HG02884 (cell line): ENCODE data around the gene OR6S1.
A peak's percentile ranks its signal among the peaks of the same experiment; 100 is the strongest.
"Not testable (repeated sequence)": the region's sequence is repeated elsewhere in the genome, so short reads cannot be mapped to it uniquely, and the experiment has no call there.

ENCODE experiments used
- ATAC-seq: cut with Tn5 transposase; IDR thresholded peaks from one replicate; pipeline ENCODE4 v1.9.1; 2021; ENCODE audit warnings: mild to moderate bottlenecking, moderate library complexity; ENCODE audit not compliant: unreplicated experiment

OR6S1 gene

GRCh38 chr14:20613094-20614037 is 28.1 kb downstream of the OR6S1 start:
- peak; percentile 56 for ATAC-seq

GRCh38 chr14:20612403-20612802 is 29.1 kb downstream of the OR6S1 start:
- no peak for ATAC-seq

DNA sequence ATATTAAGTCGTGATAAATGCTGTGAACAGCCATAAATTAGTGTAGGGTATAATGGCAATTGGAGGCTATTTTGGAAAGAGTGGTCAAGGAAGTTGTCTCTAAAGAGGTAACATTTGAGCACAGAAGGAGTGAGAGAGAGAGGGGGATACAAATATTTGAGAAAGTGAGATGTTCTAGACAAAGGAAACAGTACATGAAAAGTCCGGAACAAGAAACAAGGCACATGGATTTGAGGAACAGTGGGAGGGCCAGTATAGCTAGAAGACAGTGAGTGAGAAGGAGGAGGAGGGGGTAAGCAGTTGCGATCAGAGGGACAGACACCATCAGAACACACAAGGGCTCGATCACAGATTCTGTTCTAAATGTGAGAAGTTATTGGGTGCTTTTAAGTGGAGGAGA is 30.2 kb downstream of the OR6S1 start:
- no peak for ATAC-seq

DNA sequence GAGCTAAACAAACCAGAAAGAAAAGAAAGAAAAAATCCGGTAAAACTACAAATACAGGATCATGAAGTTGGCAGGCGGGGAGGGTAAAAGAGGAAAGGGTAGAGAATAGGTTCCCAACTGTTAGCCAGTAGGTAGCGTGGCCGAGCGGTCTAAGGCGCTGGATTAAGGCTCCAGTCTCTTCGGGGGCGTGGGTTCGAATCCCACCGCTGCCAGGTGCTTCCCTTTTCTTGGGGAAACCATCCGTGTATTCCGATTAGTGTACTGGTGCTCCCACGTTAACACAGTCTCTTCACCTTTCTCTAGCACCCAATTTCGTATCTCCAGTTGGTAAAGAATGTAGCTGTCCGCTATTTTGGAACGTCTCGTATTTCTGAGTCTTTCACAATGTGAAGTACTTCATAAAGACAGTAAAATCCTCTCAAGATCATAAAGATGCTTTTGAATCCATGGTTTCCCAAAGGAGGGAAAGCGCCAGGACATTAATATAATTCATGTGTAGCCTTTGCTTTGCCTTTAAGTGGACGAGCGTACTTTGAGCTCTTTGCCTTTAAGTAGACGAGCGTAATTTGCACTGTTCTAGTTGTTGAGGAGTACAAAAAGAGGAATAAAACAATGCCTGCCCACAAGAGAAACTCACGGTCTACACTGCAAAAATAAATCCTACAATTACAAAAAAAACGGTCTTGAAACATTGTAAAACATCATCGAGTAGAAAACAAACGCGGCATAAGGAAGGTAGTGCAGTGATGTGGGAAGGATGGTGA is 31.3 kb downstream of the OR6S1 start:
- no peak for ATAC-seq

- ATAC-seq: no peak
These were observed 32.1 kb downstream of the OR6S1 start for GRCh38 chr14:20609215-20610001.

DNA sequence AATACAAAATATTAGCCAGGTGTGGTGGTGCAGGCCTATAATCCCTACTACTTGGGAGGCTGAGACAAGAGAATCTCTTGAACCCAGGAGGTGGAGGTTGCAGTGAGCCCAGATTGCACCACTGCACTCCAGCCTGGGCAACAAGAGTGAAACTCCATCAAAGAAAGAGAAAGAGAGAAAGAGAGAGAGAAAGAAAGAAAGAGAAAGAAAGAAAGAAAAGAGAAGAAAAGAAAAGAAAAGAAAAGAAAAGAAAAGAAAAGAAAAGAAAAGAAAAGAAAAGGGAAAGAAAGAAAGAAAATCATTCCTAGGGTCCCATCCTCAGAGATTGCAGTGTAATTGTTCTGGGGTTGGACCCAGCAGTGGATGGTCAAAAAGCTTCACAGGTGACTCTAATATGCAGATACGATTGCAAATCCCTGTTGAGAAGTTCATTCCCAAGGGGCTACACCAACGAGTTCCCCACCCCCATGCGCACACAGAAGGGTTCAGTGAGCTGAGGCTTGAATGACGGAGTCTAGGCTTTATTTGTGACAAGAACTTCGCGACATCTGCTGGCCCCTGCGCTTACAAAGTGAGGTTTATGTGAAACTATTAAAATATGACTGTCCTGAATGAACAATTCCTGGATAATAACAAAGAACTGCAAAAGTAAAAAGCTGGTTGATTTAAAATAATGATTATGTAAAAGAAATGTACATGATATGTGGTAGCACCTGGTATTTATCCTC is 32.9 kb downstream of the OR6S1 start:
- ATAC-seq: no peak

DNA sequence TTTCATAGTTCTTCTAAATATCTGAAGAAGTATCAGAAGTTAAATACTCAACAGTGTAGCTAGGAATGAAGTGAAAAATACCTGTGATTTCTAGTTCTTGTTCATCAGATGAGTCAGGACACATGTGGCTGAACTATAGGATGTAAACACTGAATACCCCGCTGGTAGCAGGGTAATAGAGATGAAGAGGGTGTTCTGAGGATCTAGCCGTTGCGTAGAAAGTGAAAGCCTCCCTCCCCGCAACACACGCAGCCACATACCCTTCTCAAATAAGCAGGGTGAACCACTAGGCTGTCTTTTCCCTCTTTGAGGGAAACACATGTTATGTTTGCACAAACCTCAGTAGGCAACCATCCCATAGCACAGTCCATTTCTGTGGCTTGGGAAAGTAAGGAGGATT is 33.9 kb downstream of the OR6S1 start:
- no peak for ATAC-seq

DNA sequence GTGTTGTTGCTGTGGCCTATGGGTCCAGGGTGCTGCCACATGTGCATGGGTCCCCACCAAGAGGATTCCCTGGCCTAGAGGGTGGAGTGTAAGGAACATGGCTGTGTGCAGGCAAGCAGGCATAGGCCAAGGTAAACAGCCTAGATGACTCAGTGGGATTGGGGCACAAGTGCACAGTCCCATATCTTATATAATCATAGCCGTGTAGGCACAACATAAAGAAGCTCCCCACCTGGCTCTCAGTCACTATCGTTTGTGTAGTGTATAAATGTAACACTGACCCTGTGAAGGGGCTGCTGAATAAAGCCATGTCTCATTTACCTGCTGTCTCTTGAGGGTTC is 34.6 kb downstream of the OR6S1 start:
- ATAC-seq: no peak

GRCh38 chr14:20606190-20606901 is 35.1 kb downstream of the OR6S1 start:
- ATAC-seq: no peak

DNA sequence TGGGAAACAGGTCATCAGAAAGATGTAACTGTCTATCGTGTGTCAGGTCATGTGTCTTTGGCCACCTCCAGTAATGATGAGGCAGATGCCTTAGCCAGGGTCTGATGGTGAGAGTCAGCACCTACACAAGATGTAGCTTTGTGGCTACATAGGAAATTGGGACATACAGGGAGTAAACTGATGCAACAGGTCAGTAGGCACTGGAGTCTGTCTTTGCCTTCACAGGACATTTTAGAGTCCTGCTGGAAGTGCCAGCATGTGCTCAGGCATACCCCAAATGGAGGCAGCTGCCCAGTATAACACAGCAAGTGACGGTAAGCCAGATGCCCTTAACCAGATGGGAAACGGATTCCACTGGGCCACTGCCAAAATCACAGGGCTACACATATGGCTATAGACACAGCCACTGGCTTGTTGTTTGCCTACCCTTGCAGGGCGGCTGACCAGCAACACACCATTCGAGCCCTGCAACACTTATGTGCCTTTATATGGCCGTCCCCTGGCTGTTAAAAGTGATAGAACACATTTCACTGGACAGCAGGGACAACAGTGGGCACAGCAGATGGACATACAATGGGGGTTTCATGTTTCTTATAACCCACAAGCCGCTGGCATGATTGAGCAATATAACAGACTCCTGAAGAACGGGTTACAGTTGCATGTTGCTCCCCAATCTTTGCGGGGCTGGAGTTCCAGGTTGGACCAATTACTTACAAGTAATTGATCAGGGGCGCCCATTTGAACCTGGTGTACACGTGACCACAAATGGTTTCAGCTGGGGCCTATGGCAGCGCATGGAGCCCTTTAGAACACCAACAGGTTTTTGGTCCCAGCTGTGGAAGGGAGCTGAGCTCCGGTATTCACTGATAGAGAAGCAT is 37.4 kb downstream of the OR6S1 start:
- ATAC-seq: no peak

DNA sequence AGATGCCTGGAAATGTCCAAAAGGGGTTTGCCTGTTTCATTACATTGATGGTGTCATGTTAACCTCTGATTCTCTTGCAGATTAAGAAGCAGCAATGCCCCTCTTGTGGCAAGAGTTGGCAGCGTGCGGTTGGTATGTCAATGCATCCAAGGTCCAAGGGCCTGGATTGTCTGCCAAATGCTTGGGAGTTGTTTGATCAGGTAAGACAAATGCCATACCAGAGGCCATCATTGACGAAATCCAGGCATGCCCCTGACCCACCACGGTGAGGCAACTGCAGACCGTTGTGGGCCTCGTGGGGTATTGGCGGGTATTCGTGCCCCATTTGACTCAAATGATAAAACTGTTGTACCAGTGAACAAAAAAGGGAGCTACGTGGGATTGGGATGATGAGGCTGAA is 38.9 kb downstream of the OR6S1 start:
- no peak for ATAC-seq

DNA sequence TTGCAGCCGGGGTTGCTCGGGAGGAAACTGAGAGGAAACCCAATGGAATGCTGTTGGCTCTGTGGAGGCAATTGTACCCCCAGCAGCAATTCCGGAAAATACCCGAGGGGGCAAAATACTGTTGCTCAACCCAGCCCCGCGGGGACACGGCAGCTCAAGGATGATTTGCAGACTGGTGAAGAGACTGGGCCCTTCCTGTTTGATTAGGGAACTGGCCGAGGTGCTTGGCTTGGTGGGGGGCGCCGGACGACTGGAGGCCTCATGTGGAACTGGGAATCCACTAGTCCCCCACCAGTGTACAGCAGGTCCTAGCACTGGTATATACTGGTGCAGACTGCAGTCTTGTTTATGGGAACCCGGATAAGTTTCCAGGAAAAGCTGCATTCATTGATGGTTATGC is 40.0 kb downstream of the OR6S1 start:
- ATAC-seq: no peak

- ATAC-seq: no peak
These were observed 44.4 kb downstream of the OR6S1 start for GRCh38 chr14:20597108-20597507.

- not testable (repeated sequence) for ATAC-seq
These were observed 45.8 kb downstream of the OR6S1 start for GRCh38 chr14:20595726-20596125.

- no peak for ATAC-seq
These were observed 48.9 kb downstream of the OR6S1 start for GRCh38 chr14:20592574-20592973.

DNA sequence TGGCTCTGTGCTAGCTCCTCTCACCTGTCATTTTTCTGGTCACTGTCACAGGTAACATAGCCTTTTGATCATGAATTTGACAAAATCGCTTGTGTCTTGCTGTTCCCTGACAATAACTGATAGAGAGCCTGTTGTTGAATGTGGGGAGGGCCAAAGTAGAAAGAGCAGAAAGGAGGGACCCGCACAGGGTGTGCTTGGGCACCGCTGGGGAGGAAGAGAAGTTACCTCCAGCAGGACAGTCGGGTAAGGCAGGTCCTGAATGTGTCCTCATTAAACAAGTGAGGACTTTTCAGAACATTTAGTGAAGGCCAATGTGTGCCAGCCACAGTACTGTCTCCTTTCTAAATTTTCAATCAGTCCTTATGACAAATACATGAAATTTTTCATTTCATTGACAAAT is 50.3 kb downstream of the OR6S1 start, which contains the start of gene RNASE12:
Gene RNASE12, minus strand, starts transcription at position 142 of the 400 bp plus-strand sequence. CDS start 653 bp downstream, outside the sequence.
- ATAC-seq: no peak
